PC-3 (cell line): ENCODE results near the gene ZNF346. TPM values are rescaled to one million over a fixed set of nuclear protein-coding genes. Genes with fewer than 3 reads are reported as not detected.

Source experiments
- ATAC-seq: fragments of 200-7000 bp; cut with Tn5 transposase; 2 replicates; pipeline ENCODE4 v1.9.1; 2020; ENCODE audit warnings: mild to moderate bottlenecking, moderate library complexity
- BruUV-seq: library from RNA; stranded (reverse); fragments of 400-500 nt; replicated peaks from 2 replicates; lab custom pipeline; 2021; lab: Mats Ljungman, UMichigan
- CTCF ChIA-PET: fragments of 300-600 bp; sonication (Branson Sonifier 250); formaldehyde crosslinking; loops from one replicate; lab custom pipeline; 2022; ENCODE audit warnings: antibody characterized with exemption; lab: Charles Lee
- POLR2A ChIA-PET: fragments of 300-600 bp; sonication (Branson Sonifier 250); formaldehyde crosslinking; loops from one replicate; lab custom pipeline; 2022; ENCODE audit warnings: antibody characterized with exemption; ENCODE audit not compliant: unreplicated experiment; lab: Charles Lee
- DNase-seq: peaks from one replicate; pipeline ENCODE4 v3.0.0-alpha.2; 2015
- H2AFZ ChIP-seq: fragments of 300-600 bp; sonication (generic); 2 replicates; pipeline ENCODE4 v1.6.0; 2016; ENCODE audit warnings: antibody characterized with exemption, low read length
- H3F3A ChIP-seq: fragments of 300-600 bp; sonication (generic); one replicate; pipeline ENCODE4 v1.6.0; 2017; ENCODE audit warnings: antibody characterized with exemption, low read length, control low read depth, mild to moderate bottlenecking; ENCODE audit not compliant: unreplicated experiment
- H3K27ac ChIP-seq: fragments of 300-600 bp; sonication (generic); 2 replicates; pipeline ENCODE4 v1.5.1; 2016; ENCODE audit warnings: mild to moderate bottlenecking, low read length
- H3K27me3 ChIP-seq: fragments of 300-600 bp; sonication (generic); 2 replicates; pipeline ENCODE4 v1.6.1; 2016; ENCODE audit warnings: low read length, mixed read lengths
- H3K36me3 ChIP-seq: fragments of 300-600 bp; sonication (generic); 2 replicates; pipeline ENCODE4 v1.6.1; 2016; ENCODE audit warnings: low read depth, mixed run types, low read length, mixed read lengths
- H3K4me1 ChIP-seq: fragments of 300-600 bp; sonication (generic); 2 replicates; pipeline ENCODE4 v1.5.1; 2016; ENCODE audit warnings: low read length; ENCODE audit not compliant: insufficient read depth
- H3K4me2 ChIP-seq: fragments of 300-600 bp; sonication (generic); 2 replicates; pipeline ENCODE4 v1.6.0; 2016; ENCODE audit warnings: low read length
- H3K4me3 ChIP-seq: fragments of 300-600 bp; sonication (generic); 2 replicates; pipeline ENCODE4 v1.5.1; 2016; ENCODE audit warnings: mild to moderate bottlenecking, low read length, mixed read lengths
- H3K79me2 ChIP-seq: fragments of 300-600 bp; sonication (generic); 2 replicates; pipeline ENCODE4 v1.6.1; 2017; ENCODE audit warnings: low read length, mixed read lengths
- H3K9ac ChIP-seq: fragments of 300-600 bp; sonication (generic); 2 replicates; pipeline ENCODE4 v1.6.0; 2016; ENCODE audit warnings: mild to moderate bottlenecking, low read length
- H3K9me2 ChIP-seq: fragments of 300-600 bp; sonication (generic); replicated peaks from 2 replicates; pipeline ENCODE4 v1.6.1; 2016; ENCODE audit warnings: mixed run types, low read length, mixed read lengths
- H3K9me3 ChIP-seq: fragments of 300-600 bp; sonication (generic); 2 replicates; pipeline ENCODE4 v1.6.1; 2016; ENCODE audit warnings: low read length, mixed read lengths
- H4K20me1 ChIP-seq: fragments of 300-600 bp; sonication (generic); 2 replicates; pipeline ENCODE4 v1.6.1; 2016; ENCODE audit warnings: low read length, mixed read lengths
- CTCF ChIP-seq: fragments of 300-600 bp; sonication (generic); conservative IDR thresholded peaks from 2 replicates; pipeline ENCODE4 v1.5.1; 2017; ENCODE audit warnings: antibody characterized with exemption, low read depth, mild to moderate bottlenecking, low read length
- EZH2 ChIP-seq: fragments of 300-600 bp; sonication (generic); IDR thresholded peaks from one replicate; pipeline ENCODE4 v1.6.1; 2017; ENCODE audit warnings: antibody characterized with exemption, mild to moderate bottlenecking, low read length; ENCODE audit not compliant: unreplicated experiment
- EZH2phosphoT487 ChIP-seq: fragments of 300-600 bp; sonication (generic); IDR thresholded peaks from 2 replicates; pipeline ENCODE4 v1.6.1; 2018; ENCODE audit warnings: mild to moderate bottlenecking, antibody characterized with exemption, low read length, borderline replicate concordance
- intact Hi-C: fragments of 100-400 bp; cut with micrococcal nuclease; formaldehyde crosslinking; loops from 2 replicates; pipeline ENCODE4 v1.9.0; 2023
- total RNA-seq: library from RNA; depleted of rRNA; stranded (reverse); fragments of >200 nt; gene quantifications from 2 replicates; pipeline ENCODE4 v1.2.3, GENCODE V29; 2014

Gene ZNF346
- total RNA-seq, 1 experiment from 2014 or later: 38.9 TPM

DNA sequence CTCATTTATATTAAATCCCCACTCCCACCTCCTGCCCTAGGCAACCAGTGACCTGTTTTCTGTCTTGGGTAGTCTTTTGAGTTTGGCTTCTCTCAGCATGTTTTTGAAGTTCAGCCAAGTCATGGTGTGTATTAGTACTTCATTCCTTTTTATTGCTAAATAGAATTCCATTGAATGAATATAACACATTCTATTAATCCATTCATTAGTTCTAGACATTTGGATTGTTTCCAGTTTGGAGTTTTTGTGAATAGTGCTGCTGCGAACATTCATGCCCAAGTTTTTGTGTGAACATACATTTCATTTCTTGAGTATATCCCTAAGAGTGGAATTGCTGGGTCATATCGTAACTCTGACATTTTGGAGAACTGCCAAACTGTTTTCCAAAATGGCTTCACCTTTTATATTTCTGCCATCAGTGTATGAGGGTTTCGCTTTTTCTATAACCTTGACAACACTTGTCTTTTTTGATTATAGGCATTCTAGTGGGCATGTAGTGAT is 2.7 kb downstream of the ZNF346 start:
- POLR2A ChIA-PET: no interaction called here
- H4K20me1 ChIP-seq: no peaks in the 10 kb centered on the region
- no peak overlapping the region for H2AFZ ChIP-seq
- peaks cover 72% of the 10 kb centered on the region for H3K79me2 ChIP-seq
- no peaks in the 10 kb centered on the region for H3F3A ChIP-seq
- 0 out of 2 replicates have a peak, but pooled peaks cover 5% of the 10 kb centered on the region for H3K4me1 ChIP-seq
- H3K36me3 ChIP-seq: peaks cover 16% of the 10 kb centered on the region; the same call in 1 of the 2 replicates
- CTCF ChIA-PET: no interaction called here
- TF ChIP-seq EZH2 (no peak), CTCF (no peak), EZH2phosphoT487 (no peak)
- ATAC-seq: no peak
- H3K27me3 ChIP-seq: no peaks in the 10 kb centered on the region
- 0 out of 2 replicates have a peak overlapping the region, but pooled peaks have one; percentile 4 for H3K4me2 ChIP-seq
- H3K9me2 ChIP-seq: no peaks in the 10 kb centered on the region
- BruUV-seq: no TSS peak
- no peak overlapping the region for H3K9ac ChIP-seq
- no peak for DNase-seq
- H3K9me3 ChIP-seq: no peaks in the 10 kb centered on the region
- H3K4me3 ChIP-seq: no peak overlapping the region
- no peak overlapping the region for H3K27ac ChIP-seq
- intact Hi-C loops: no loop called here

DNA sequence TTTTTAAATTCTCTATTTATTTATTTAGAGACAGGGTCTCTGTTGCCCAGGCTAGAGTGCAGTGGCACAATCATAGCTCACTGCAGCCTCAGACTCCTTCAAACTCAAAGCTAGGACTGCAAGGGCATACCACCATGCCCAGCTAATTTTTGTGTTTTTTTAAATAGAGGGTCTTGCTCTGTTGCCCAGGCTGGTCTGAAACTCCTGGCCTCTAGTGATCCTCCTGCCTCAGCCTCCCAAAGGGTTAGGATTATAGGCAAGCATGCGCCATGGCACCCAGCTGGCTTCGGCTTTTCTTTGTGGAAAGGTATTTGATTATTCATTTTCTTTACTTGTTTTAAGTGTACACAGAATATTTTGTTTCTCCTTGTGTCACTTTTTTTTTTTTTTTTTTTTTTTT is 5.2 kb downstream of the ZNF346 start:
- H3K27ac ChIP-seq: no peak overlapping the region
- no peak overlapping the region for H2AFZ ChIP-seq
- ATAC-seq (no peak), DNase-seq (no peak)
- H3K9me2 ChIP-seq: no peaks in the 10 kb centered on the region
- no peaks in the 10 kb centered on the region for H3K27me3 ChIP-seq
- H3K4me1 ChIP-seq: 0 out of 2 replicates have a peak, but pooled peaks cover 5% of the 10 kb centered on the region
- H3F3A ChIP-seq: no peaks in the 10 kb centered on the region
- H3K4me3 ChIP-seq: no peak overlapping the region
- no peak overlapping the region for H3K9ac ChIP-seq
- peaks cover 16% of the 10 kb centered on the region; the same call in 1 of the 2 replicates for H3K36me3 ChIP-seq
- intact Hi-C loops: no loop called here
- no peaks in the 10 kb centered on the region for H4K20me1 ChIP-seq
- POLR2A ChIA-PET: no interaction called here
- no TSS peak for BruUV-seq
- peaks cover 77% of the 10 kb centered on the region for H3K79me2 ChIP-seq
- H3K9me3 ChIP-seq: no peaks in the 10 kb centered on the region
- no peak overlapping the region for H3K4me2 ChIP-seq
- CTCF ChIA-PET: no interaction called here
- TF ChIP-seq CTCF (no peak), EZH2 (no peak), EZH2phosphoT487 (no peak)

DNA sequence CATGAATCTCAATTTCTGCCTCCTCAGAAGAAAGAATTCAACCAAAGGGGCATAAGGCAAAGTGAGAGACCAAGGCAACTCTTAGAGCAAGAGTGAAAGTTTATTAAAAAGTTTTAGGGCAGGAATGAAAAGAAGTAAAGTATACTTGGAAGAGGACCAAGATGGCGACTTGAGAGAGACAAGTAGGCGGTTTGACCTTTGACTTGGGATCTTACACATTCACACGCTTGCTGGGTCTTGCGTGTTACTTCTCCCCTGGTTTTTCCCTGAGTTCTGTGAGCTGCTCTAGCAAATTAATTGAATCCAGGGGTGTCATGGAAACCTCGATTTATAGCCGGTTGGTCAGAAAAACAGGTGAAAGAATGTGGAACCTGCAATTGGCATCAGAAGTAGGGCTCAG is 7.0 kb downstream of the ZNF346 start:
- ATAC-seq (no peak), DNase-seq (no peak)
- TF ChIP-seq EZH2 (no peak), CTCF (no peak), EZH2phosphoT487 (no peak)
- H3K4me1 ChIP-seq: no peaks in the 10 kb centered on the region
- no peaks in the 10 kb centered on the region for H3K9me3 ChIP-seq
- intact Hi-C loops: no loop called here
- no TSS peak for BruUV-seq
- H3K79me2 ChIP-seq: peaks cover 76% of the 10 kb centered on the region
- H3K9ac ChIP-seq: no peak overlapping the region
- H3K36me3 ChIP-seq: peaks cover 16% of the 10 kb centered on the region; the same call in 1 of the 2 replicates
- H3F3A ChIP-seq: no peaks in the 10 kb centered on the region
- H4K20me1 ChIP-seq: no peaks in the 10 kb centered on the region
- no peak overlapping the region for H3K27ac ChIP-seq
- H3K9me2 ChIP-seq: no peaks in the 10 kb centered on the region
- ChIA-PET POLR2A (no interaction called here), CTCF (no interaction called here)
- H3K4me2 ChIP-seq: no peak overlapping the region
- no peaks in the 10 kb centered on the region for H3K27me3 ChIP-seq
- H2AFZ ChIP-seq: no peak overlapping the region
- H3K4me3 ChIP-seq: no peak overlapping the region
